GM21825 (cell line): ENCODE data around the gene STK11.

Experiments
- ATAC-seq: cut with Tn5 transposase; IDR thresholded peaks from one replicate; pipeline ENCODE4 v1.9.1; 2021; ENCODE audit warnings: mild to moderate bottlenecking, moderate library complexity; ENCODE audit not compliant: unreplicated experiment

Gene STK11

GRCh38 chr19:1205114-1206099, at the start of gene STK11:
TSS of gene STK11 (plus strand) at chr19:1205778. CDS start at chr19:1206914, 1,136 bp downstream.
- ATAC-seq = peak; percentile 76

GRCh38 chr19:1156305-1156801, 49.2 kb upstream of the STK11 start:
- ATAC-seq = no peak

DNA sequence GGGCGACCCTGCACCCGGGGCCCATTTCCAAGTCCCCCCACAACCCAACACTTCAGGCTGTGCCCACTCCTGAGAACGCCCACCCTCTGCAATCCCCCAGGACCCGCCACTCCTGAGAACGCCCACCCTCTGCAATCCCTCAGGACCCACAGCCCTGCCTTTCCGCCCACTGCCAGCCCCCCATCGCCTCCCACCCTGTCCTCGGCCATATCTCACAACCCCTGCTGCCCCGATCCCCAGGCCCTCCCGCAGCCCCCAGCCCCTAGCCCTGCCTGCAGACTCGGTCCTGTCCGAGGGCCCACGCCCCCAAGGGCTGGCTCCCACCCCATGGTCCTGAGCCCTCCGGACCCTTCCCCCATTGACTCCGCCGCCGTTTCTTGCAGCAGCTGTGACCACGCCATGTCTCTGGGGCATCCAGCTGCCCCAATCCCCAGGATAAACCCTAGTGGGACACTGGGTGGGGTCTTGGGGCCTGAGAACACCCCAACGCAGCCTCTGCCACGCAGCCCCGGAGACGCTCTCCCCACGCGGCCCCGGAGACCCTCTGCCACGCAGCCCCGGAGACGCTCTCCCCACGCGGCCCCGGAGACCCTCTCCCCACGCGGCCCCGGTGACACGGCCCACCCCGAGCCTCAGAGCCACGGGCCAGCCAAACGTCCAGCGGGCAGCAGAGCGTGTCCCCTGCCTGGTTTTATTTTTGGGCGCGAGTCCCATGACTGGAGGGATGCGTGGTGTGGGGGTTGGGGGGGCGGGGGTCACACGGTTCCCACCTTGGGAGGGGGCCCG, 48.6 kb upstream of the STK11 start:
- no peak for ATAC-seq

- ATAC-seq = no peak
These were observed 47.4 kb upstream of the STK11 start for GRCh38 chr19:1157931-1158884.

DNA sequence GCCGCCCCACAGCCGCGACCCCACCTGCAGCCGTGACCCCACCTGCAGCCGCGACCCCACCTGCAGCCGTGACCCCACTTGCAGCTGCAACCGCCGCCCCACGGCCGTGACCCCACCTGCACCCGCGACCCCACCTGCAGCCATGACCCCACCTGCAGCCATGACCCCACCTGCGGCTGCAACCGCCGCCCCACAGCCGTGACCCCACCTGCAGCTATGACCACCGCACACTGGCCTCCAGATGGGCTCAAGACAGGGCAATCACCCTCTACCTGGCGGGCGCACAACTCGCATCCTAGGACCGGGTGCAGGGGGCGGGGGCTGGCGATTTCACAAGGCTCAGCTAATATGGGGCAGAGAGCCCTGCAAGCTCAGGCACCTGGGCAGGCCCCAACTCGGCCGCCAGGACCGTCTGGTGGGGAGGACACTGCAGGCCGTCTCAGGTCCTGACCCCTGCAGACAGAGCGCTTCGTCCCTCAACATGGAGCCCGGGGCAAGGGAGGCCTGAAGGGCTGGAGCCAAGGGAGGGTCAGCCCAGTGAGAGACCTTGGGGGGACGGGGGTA, 46.6 kb upstream of the STK11 start:
- ATAC-seq = no peak

DNA sequence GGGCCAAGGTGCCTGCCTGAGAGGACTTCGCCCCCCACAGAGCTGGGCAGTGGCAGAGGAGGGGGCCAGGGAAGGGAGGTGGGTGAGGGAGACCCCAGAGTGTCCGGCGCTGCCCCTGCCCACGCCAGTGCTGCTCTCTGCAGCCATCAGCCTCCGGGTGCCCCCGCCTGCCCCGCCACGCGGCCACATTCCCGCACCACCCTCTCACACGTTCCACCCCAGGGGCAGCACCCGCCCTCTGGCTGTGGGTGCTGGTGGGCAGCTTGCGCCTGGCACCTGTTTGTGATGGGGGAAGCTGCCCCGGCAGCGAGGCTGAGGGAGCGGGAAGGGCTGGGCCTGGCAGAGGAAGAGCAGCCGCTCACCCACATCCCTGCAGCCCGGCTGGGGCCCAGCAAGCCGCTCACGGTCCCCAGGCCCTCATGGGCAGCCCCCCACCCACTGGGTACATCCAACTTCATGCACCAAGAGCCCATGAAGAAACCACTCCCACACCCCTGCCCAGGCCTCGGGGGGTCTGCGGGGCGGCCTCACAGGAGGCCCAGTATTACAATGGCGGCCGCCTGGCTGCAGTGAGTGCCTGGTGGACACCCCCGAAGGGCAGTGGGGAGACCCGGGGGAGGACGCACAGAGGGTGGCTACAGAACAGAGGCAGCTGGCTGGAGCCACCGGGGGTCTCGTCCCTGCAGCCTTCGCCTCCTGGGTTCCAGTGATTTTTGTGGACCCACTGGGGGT, 45.5 kb upstream of the STK11 start:
- ATAC-seq = no peak

GRCh38 chr19:1161716-1162115, 43.9 kb upstream of the STK11 start:
- no peak for ATAC-seq

DNA sequence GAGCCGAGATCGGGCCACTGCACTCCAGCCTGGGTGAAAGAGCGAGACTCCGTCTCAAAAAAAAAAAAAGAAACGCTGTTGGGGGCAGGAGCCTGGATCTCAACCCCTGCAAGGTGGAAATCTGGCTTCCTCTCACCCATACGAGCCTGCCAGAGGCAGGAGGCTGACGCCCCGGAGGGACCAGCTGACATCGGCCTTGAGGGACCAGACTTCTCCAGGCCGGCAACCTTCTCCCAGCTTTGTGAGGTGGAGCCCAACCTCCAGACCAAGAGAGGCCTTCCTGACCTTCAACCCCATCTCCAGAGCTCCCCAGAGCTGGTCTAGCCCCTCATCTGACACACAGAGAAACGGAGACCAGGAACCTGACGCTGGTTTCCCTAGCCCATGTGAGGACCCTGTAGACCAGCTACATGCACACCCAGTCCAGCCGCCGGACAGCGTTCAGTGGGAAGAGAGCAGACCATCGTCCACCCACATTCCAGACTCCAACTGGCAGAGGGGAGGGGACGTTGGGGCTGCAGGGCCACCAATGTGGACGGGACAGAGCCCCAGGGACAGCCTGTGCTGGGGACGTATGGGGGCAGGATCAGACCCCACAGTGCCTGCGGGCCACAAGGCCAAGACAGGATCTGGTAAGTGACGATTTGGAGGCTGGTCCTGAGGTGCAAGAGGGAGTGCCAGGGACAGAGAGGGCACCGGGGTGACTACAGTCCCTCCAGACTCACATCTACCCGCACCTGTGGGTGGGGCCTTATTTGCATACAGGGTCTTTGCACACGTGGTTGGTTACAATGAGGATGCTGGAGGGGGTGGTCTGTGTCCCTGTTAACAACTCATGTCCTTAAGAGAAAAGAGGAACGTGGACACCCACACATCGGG, 42.9 kb upstream of the STK11 start:
- no peak for ATAC-seq

GRCh38 chr19:1163283-1163933, 42.2 kb upstream of the STK11 start:
- no peak for ATAC-seq

DNA sequence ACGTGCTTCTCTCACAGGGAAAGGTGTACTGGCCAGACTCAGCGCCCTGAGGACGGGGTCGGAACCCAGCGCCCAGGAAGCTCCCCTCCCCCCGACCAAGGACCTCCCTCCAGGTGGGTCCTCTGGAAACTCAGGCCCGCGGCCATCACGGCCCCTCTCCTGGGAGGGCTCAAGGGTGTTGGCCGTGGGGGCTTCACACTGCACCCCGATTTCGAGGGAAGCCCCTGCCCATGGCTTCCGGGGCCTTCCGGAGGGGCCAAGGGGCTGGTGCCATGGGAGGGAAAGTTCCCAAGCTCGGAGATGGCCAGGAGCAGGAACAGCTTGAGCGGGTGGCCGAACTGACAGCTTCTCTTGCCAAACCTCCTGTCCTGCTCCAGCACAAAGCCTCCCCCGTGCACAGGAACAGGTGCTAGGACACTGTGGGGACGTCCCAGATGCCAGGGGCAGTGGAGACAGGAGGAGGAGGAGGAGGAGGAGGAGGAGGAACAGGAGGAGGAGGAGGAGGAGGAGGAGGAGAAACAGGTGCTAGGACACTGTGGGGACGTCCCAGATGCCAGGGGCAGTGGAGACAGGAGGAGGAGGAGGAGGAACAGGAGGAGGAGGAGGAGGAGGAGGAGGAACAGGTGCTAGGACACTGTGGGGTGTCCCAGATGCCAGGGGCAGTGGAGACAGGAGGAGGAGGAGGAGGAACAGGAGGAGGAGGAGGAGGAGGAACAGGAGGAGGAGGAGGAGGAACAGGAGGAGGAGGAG, 41.5 kb upstream of the STK11 start:
- no peak for ATAC-seq

DNA sequence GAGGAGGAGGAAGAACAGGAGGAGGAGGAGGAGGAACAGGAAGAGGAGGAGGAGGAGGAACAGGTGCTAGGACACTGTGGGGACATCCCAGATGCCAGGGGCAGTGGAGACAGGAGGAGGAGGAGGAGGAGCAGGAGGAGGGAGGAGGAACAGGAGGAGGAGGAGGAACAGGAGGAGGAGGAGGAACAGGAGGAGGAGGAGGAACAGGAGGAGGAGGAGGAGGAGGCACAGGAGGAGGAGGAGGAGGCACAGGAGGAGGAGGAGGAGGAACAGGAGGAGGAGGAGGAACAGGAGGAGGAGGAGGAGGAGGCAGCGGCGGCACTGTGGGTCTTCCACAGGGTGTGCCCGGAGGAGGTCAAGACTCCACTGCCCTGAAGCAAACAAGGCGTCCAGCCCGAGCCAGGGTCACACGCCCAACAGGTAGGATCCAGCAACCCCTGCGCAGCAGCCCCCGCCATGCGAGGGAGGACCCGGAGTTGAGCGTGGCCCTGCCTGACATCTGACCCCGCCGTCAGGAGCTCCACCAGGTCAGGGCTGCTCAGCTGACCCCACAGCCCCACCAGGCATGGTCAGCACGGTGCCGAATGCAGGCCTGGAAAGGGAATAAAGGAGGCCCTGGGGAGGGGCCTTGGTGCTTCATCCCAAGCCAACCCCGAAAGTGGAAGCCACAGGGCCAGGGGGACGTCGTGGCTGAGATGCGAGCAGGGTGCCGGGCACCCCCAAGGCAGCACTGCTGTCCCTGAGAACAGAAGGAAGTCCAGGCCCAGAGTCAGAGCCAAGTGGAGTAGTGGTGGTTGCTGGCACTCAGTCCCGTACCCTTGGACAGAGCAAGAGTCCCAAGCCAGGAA, 40.7 kb upstream of the STK11 start:
- ATAC-seq = no peak

DNA sequence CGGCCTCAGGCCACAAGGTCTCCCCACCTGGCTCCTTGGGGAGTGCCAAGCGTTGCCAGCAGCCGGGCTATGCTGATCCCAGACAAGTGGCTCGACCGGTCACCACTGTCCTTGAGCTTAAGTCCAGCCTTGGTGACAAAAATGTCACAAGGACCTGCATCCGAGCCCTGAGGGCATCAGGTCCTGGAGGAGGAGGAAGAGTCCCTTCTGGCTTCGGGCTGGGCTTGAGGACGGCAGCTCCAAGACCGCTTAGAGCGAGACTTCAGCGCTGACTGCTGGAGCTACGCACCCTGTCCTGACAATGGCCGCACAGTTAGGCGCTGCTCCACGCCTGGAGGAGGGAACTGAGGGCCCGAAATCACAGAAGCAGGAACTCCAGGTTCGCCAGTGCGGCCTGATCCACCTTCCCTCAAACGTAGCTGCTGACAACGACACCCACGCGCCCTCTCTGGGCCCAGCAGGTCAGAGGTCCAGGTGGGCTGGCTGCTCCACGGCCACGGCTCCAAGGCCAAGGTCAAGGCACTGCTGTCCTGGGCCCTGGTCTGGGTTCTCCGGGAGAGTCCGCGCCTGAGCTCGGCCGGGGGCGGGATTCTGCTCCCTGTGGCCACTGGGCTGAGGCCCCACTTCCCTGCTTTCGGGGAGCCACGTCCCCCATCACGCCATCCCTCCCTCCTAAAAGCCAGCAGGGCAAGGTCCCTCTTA, 38.6 kb upstream of the STK11 start:
- no peak for ATAC-seq

- ATAC-seq = no peak
These were observed 37.6 kb upstream of the STK11 start for GRCh38 chr19:1167687-1168571.

- no peak for ATAC-seq
These were observed 36.8 kb upstream of the STK11 start for GRCh38 chr19:1168572-1169410.
